ENCODE data around the gene HOXB9.

HOXB9 gene

GRCh38 chr17:48625495-48626244 is 488 bp downstream of the HOXB9 start:
- in situ Hi-C loops (cut with MboI; ENCODE audit: low sequenced_read_pairs), result no loop called here

GRCh38 chr17:48624544-48625494 is 1.3 kb downstream of the HOXB9 start:
- in situ Hi-C loops (cut with MboI; ENCODE audit: low sequenced_read_pairs), result no loop called here

- in situ Hi-C loops (cut with MboI; ENCODE audit: low sequenced_read_pairs), result no loop called here
Observed at GRCh38 chr17:48624118-48624517, 2.0 kb downstream of the HOXB9 start.

- in situ Hi-C loops (cut with MboI; ENCODE audit: low sequenced_read_pairs), result no loop called here
Observed at GRCh38 chr17:48623583-48623982, 2.6 kb downstream of the HOXB9 start.

- in situ Hi-C loops (cut with MboI; ENCODE audit: low sequenced_read_pairs), result no loop called here
Observed at GRCh38 chr17:48622857-48623256, 3.3 kb downstream of the HOXB9 start.

GRCh38 chr17:48621410-48622392 is 4.5 kb downstream of the HOXB9 start:
- in situ Hi-C loops (cut with MboI; ENCODE audit: low sequenced_read_pairs), result no loop called here

GRCh38 chr17:48620461-48621139 is 5.6 kb downstream of the HOXB9 start:
- in situ Hi-C loops (cut with MboI; ENCODE audit: low sequenced_read_pairs), result no loop called here

GRCh38 chr17:48619826-48620449 is 6.2 kb downstream of the HOXB9 start:
- in situ Hi-C loops (cut with MboI; ENCODE audit: low sequenced_read_pairs), result no loop called here

- in situ Hi-C loops (cut with MboI; ENCODE audit: low sequenced_read_pairs), result no loop called here
Observed at GRCh38 chr17:48618256-48618896, 7.8 kb downstream of the HOXB9 start.

- in situ Hi-C loops (cut with MboI; ENCODE audit: low sequenced_read_pairs), result no loop called here
Observed at GRCh38 chr17:48617471-48618255, 8.5 kb downstream of the HOXB9 start.

- in situ Hi-C loops (cut with MboI; ENCODE audit: low sequenced_read_pairs), result no loop called here
Observed at GRCh38 chr17:48616717-48617470, 9.3 kb downstream of the HOXB9 start.

GRCh38 chr17:48615963-48616716 is 10.0 kb downstream of the HOXB9 start:
- in situ Hi-C loops (cut with MboI; ENCODE audit: low sequenced_read_pairs), result no loop called here

- in situ Hi-C loops (cut with MboI; ENCODE audit: low sequenced_read_pairs), result no loop called here
Observed at GRCh38 chr17:48615047-48615962, 10.9 kb downstream of the HOXB9 start, which contains the start of gene HOXB8. Gene HOXB8 (minus strand): TSS chr17:48615292. CDS start chr17:48614704, 588 bp downstream.

GRCh38 chr17:48613862-48614694 is 12.1 kb downstream of the HOXB9 start:
- in situ Hi-C loops (cut with MboI; ENCODE audit: low sequenced_read_pairs), result no loop called here
